GM12878 (cell line): ENCODE results near the gene ADD2. TPM values are rescaled to one million over a fixed set of nuclear protein-coding genes. Genes with fewer than 3 reads are reported as not detected.

ENCODE experiments used
- ATAC-seq: fragments of 200-7000 bp; cut with Tn5 transposase; 3 replicates; pipeline ENCODE4 v1.9.1; 2020; ENCODE audit warnings: mild to moderate bottlenecking, moderate library complexity
- BruUV-seq: library from RNA; stranded (reverse); fragments of 400-500 nt; replicated peaks from 2 replicates; lab custom pipeline; 2021; lab: Mats Ljungman, UMichigan
- CTCF ChIA-PET: fragments of 300-600 bp; sonication (Branson Sonifier 250); formaldehyde crosslinking; extraction: SDS; loops from one replicate; lab custom pipeline; 2021; ENCODE audit warnings: inconsistent platforms; lab: Yijun Ruan, JAX
- POLR2A ChIA-PET: fragments of 350-600 bp; formaldehyde crosslinking; extraction: SDS; loops from one replicate; lab custom pipeline; 2021; ENCODE audit warnings: inconsistent platforms; lab: Charles Lee
- RAD21 ChIA-PET: fragments of 300-600 bp; sonication (Branson Sonifier 250); formaldehyde crosslinking; loops from one replicate; lab custom pipeline; 2023; ENCODE audit warnings: antibody characterized with exemption; ENCODE audit not compliant: unreplicated experiment; lab: Charles Lee
- SMC1A ChIA-PET: fragments of 300-600 bp; sonication (Branson Sonifier 250); formaldehyde crosslinking; loops from one replicate; lab custom pipeline; 2023; ENCODE audit not compliant: unreplicated experiment, uncharacterized antibody; lab: Charles Lee
- DNase-seq: peaks from one replicate; pipeline ENCODE4 v3.0.0-alpha.2; 2011; ENCODE audit warnings: low read depth, low spot score
- FAIRE-seq: peaks from 3 replicates; lab custom pipeline; 2011; peaks lifted over from hg19 to GRCh38; lab: Jason Lieb, UNC
- H2AFZ ChIP-seq: 2 replicates; pipeline ENCODE4 v1.6.0; 2011; ENCODE audit warnings: low read depth, low read length, control low read depth; ENCODE audit not compliant: control insufficient read depth
- H3K27ac ChIP-seq: 2 replicates; pipeline ENCODE4 v1.5.1; 2011; ENCODE audit warnings: control low read depth; ENCODE audit not compliant: control insufficient read depth, insufficient read depth
- H3K27me3 ChIP-seq, 2 experiments: replicated peaks in 1 of 2; 2 replicates each; pipeline versions ENCODE4 v1.6.0 to v1.6.1; 2011; ENCODE audit warnings: low read length in 1 of 2; ENCODE audit not compliant: control insufficient read depth in 2 of 2, insufficient read depth in 2 of 2
- H3K36me3 ChIP-seq, 2 experiments: 2 replicates each; pipeline ENCODE4 v1.5.1; 2011; ENCODE audit warnings: low read length in 1 of 2; ENCODE audit not compliant: control insufficient read depth in 2 of 2, insufficient read depth in 2 of 2
- H3K4me1 ChIP-seq: 2 replicates; pipeline ENCODE4 v1.6.1; 2011; ENCODE audit warnings: mild to moderate bottlenecking, low read length, moderate library complexity, mixed read lengths; ENCODE audit not compliant: control insufficient read depth, insufficient read depth
- H3K4me2 ChIP-seq: 2 replicates; pipeline ENCODE4 v1.6.0; 2011; ENCODE audit warnings: control low read depth; ENCODE audit not compliant: control insufficient read depth, insufficient read depth
- H3K4me3 ChIP-seq: fragments of 200-600 bp; sonication (generic); 2 replicates; pipeline ENCODE4 v1.5.1; 2016
- H3K79me2 ChIP-seq: 2 replicates; pipeline ENCODE4 v1.6.0; 2011; ENCODE audit warnings: low read length; ENCODE audit not compliant: control insufficient read depth, insufficient read depth
- H3K9ac ChIP-seq: 2 replicates; pipeline ENCODE4 v1.8.0; 2011; ENCODE audit warnings: low read length, control low read depth, mixed read lengths; ENCODE audit not compliant: control insufficient read depth, insufficient read depth
- H3K9me3 ChIP-seq: replicated peaks from 3 replicates; pipeline ENCODE4 v1.5.1; 2011; ENCODE audit warnings: mild to moderate bottlenecking, low read length; ENCODE audit not compliant: control insufficient read depth, insufficient read depth
- H4K20me1 ChIP-seq: 2 replicates; pipeline ENCODE4 v1.6.0; 2011; ENCODE audit not compliant: control insufficient read depth, insufficient read depth
- BRCA1 ChIP-seq: IDR thresholded peaks from 2 replicates; pipeline ENCODE4 v1.6.1; 2011; ENCODE audit warnings: low read depth, low read length, improper control_type of control experiment
- CBX5 ChIP-seq: sonication (generic); IDR thresholded peaks from 2 replicates; pipeline ENCODE4 v1.6.1; 2016; ENCODE audit warnings: low read depth, moderate library complexity, mild to moderate bottlenecking, inconsistent platforms
- CUX1 ChIP-seq: IDR thresholded peaks from 2 replicates; pipeline ENCODE4 v1.6.1; 2012; ENCODE audit warnings: improper control_type of control experiment, low read depth, low read length; ENCODE audit not compliant: insufficient replicate concordance
- IRF4 ChIP-seq: IDR thresholded peaks from 2 replicates; pipeline ENCODE4 v1.6.1; 2011; ENCODE audit warnings: low read depth, low read length
- JUNB ChIP-seq: IDR thresholded peaks from 2 replicates; pipeline ENCODE4 v1.6.1; 2016; ENCODE audit warnings: antibody characterized with exemption, mild to moderate bottlenecking
- JUND ChIP-seq: IDR thresholded peaks from 2 replicates; pipeline ENCODE4 v1.6.1; 2012; ENCODE audit warnings: low read depth, mild to moderate bottlenecking, low read length, improper control_type of control experiment, moderate library complexity
- MTA3 ChIP-seq: IDR thresholded peaks from 2 replicates; pipeline ENCODE4 v1.6.1; 2012; ENCODE audit warnings: low read length, inconsistent platforms, borderline replicate concordance
- PAX5 ChIP-seq: IDR thresholded peaks from 2 replicates; pipeline ENCODE4 v1.6.1; 2011; ENCODE audit warnings: low read depth, low read length, borderline replicate concordance
- POU2F2 ChIP-seq: IDR thresholded peaks from 3 replicates; pipeline ENCODE4 v1.6.1; 2011; ENCODE audit warnings: low read depth, mild to moderate bottlenecking, low read length, borderline replicate concordance
- RUNX3 ChIP-seq: IDR thresholded peaks from 2 replicates; pipeline ENCODE4 v1.6.1; 2012; ENCODE audit warnings: low read length, inconsistent platforms
- SIN3A ChIP-seq: IDR thresholded peaks from 2 replicates; pipeline ENCODE4 v1.6.1; 2012; ENCODE audit warnings: low read depth, low read length, improper control_type of control experiment
- WGBS: methylation state at CpG from one replicate; pipeline ENCODE4 v1.1.6; 2016; ENCODE audit warnings: low lambda C conversion rate; ENCODE audit not compliant: insufficient replicate concordance, insufficient coverage; ENCODE audit errors: missing lambda C conversion rate; 5-methylcytosine and 5-hydroxymethylcytosine counted together
- in situ Hi-C: fragments of 300-500 bp; cut with MboI; formaldehyde crosslinking; loops from 9 replicates; pipeline ENCODE4 v1.14.3; 2018; ENCODE audit warnings: mixed read lengths
- intact Hi-C: fragments of 100-400 bp; cut with micrococcal nuclease; formaldehyde crosslinking; loops from one replicate; pipeline ENCODE4 v1.14.2; 2022; ENCODE audit not compliant: unreplicated experiment
- polyA plus RNA-seq, 11 experiments: library from polyadenylated mRNA; depleted of rRNA in 4 of 11; unstranded in 6 of 11; stranded (reverse) in 5 of 11; fragments of >200 nt; fragmentation: Nextera tagmentation in 4 of 11; fragmentation: Illumina TruSeq in 1 of 11; extraction: Ambion mirVana in 4 of 11; extraction: Trizol in 1 of 11; gene quantifications; 1 replicate in 1 of 11; 2 replicates in 10 of 11; pipeline versions ENCODE4 v1.2.1 to v1.2.3, GENCODE V29; 2011 to 2016; ENCODE audit warnings: inconsistent platforms in 2 of 11, missing spikeins in 2 of 11, low read depth in 1 of 11
- total RNA-seq, 4 experiments: library from RNA; depleted of rRNA in 3 of 4; stranded (reverse); fragments of >200 nt in 3 of 4; fragmentation: Illumina TruSeq in 1 of 4; extraction: Trizol in 1 of 4; gene quantifications; 2 replicates each; pipeline versions ENCODE4 v1.2.1 to v1.2.3, GENCODE V29; 2013 to 2021

ADD2 gene
- total and polyA plus RNA-seq, 10 of the 15 experiments (the other 5 are each of a cell fraction or from before 2014, with no cell fraction given) = 0.05 to 0.13 (median 0.08) TPM; not detected in 7

GRCh38 chr2:70771446-70771845 is 3.4 kb upstream of the ADD2 start:
- no peak overlapping the region for H3K4me2 ChIP-seq
- intact Hi-C loops (no loop called here), in situ Hi-C loops (no loop called here)
- peaks cover 2% of the 10 kb centered on the region; the same call in 2 of the 3 replicates for H3K9me3 ChIP-seq
- no peaks in the 10 kb centered on the region for H3K79me2 ChIP-seq
- peak; percentile 87 for ATAC-seq
- POLR2A ChIA-PET = no interaction called here
- peak; percentile 41 for FAIRE-seq
- H4K20me1 ChIP-seq = 0 out of 2 replicates have a peak, but pooled peaks cover 3% of the 10 kb centered on the region
- no peak for DNase-seq
- H3K4me1 ChIP-seq = peaks cover 5% of the 10 kb centered on the region
- TF ChIP-seq RUNX3 (peak; percentile 79), PAX5 (no peak), JUND (0 out of 2 replicates have a peak, but pooled peaks have one; percentile 19), JUNB (peak; percentile 60), BRCA1 (no peak), IRF4 (peak; percentile 56; the same call in 1 of the 2 replicates), CUX1 (no peak), SIN3A (no peak), POU2F2 (no peak), CBX5 (0 out of 2 replicates have a peak, but pooled peaks have one; percentile 33), MTA3 (0 out of 2 replicates have a peak, but pooled peaks have one; percentile 34)
- no peak overlapping the region for H3K4me3 ChIP-seq
- BruUV-seq = no TSS peak
- WGBS = 0% methylated on average over 2 of the region's 2 CpGs
- CTCF ChIA-PET = no interaction called here
- H3K36me3 ChIP-seq = no peaks in the 10 kb centered on the region
- no peak overlapping the region for H3K9ac ChIP-seq
- SMC1A ChIA-PET = no interaction called here
- RAD21 ChIA-PET = no interaction called here
- H3K27me3 ChIP-seq = peaks cover 6 to 11% of the 10 kb centered on the region in 2 experiments; a peak in 3 of 4 replicates
- H3K27ac ChIP-seq = no peak overlapping the region
- H2AFZ ChIP-seq = no peak overlapping the region
